ENCODE results near the gene KRTAP2-4. TPM values are rescaled to one million over a fixed set of nuclear protein-coding genes. Genes with fewer than 3 reads are reported as not detected.

Gene KRTAP2-4
- total and polyA plus RNA-seq, 2 donors (not counting 3 experiments of a cell fraction or from before 2014, with no cell fraction given) = not detected

- H3K4me2 ChIP-seq (ENCODE audit: insufficient read depth, low read length) = no peak overlapping the region
- no peak overlapping the region for H3K9ac ChIP-seq (replicated peaks; ENCODE audit: extremely low read depth, insufficient read depth, low read length)
- no peak overlapping the region for H2AFZ ChIP-seq (ENCODE audit: low read depth, low read length)
- FAIRE-seq (no peak), DNase-seq (ENCODE audit: low read depth, low spot score) (no peak)
- CTCF ChIA-PET = interaction anchor here (1.0 kb wide), 1 partner anchor 29 kb away, joined by 4 read pairs; the partner anchor contains the start of gene KRTAP2-1
- no peaks in the 10 kb centered on the region for H4K20me1 ChIP-seq (replicated peaks; ENCODE audit: control insufficient read depth, extremely low read depth, insufficient read depth, low read length)
- intact Hi-C loops (cut with micrococcal nuclease) = no loop called here
- no peaks in the 10 kb centered on the region for H3K79me2 ChIP-seq (ENCODE audit: control insufficient read depth, insufficient read depth, low read length)
- H3K4me1 ChIP-seq (ENCODE audit: control insufficient read depth, extremely low read depth, insufficient read depth, low read length) = no peaks in the 10 kb centered on the region
- BruUV-seq (replicated peaks) = no TSS peak
- no peak overlapping the region for H3K4me3 ChIP-seq (replicated peaks in 1 of 3; ENCODE audit: insufficient read depth in 1 of 3, low read depth in 1 of 3, low read length in 3 of 3)
- no peaks in the 10 kb centered on the region for H3K36me3 ChIP-seq (ENCODE audit: control insufficient read depth in 2 of 2, extremely low read depth in 1 of 2, insufficient read depth in 2 of 2, low read length in 2 of 2)
- TF ChIP-seq MAX (IDR thresholded peaks at IDR 0.05; ENCODE audit: insufficient read depth, insufficient read length) (no peak), JUN (IDR thresholded peaks at IDR 0.05; ENCODE audit: borderline replicate concordance, insufficient read depth, insufficient read length, low read depth) (no peak), EZH2 (IDR thresholded peaks at IDR 0.05; ENCODE audit: borderline replicate concordance, low read depth, low read length, severe bottlenecking) (no peak), GATA2 (IDR thresholded peaks at IDR 0.05; ENCODE audit: insufficient read depth, insufficient read length, low read depth, low read length) (no peak), POLR2AphosphoS5 (IDR thresholded peaks at IDR 0.05; ENCODE audit: insufficient read depth, low read depth, low read length) (no peak), MYC (IDR thresholded peaks at IDR 0.05; ENCODE audit: low read depth, low read length) (no peak)
- no peaks in the 10 kb centered on the region for H3K9me1 ChIP-seq (replicated peaks; ENCODE audit: control insufficient read depth, extremely low read depth, insufficient read depth, low read length)
- H3K9me3 ChIP-seq (replicated peaks; ENCODE audit: control insufficient read depth, insufficient read depth, low read length) = no peaks in the 10 kb centered on the region
- POLR2A ChIA-PET = no interaction called here
- H3K27ac ChIP-seq (ENCODE audit: insufficient read depth, low read depth, low read length) = no peak overlapping the region
- H3K27me3 ChIP-seq (ENCODE audit: control insufficient read depth in 2 of 2, insufficient read depth in 2 of 2, low read length in 2 of 2) = no peaks in the 10 kb centered on the region
- dilution Hi-C loops (cut with MboI; ENCODE audit: extremely low pct_ligation_motif_present, low sequenced_read_pairs) = no loop called here
Measured at GRCh38 chr17:41076788-41077187, 11.1 kb upstream of the KRTAP2-4 start.

- dilution Hi-C loops (cut with MboI; ENCODE audit: extremely low pct_ligation_motif_present, low sequenced_read_pairs) = no loop called here
- BruUV-seq (replicated peaks) = no TSS peak
- DNase-seq (ENCODE audit: low read depth, low spot score) (no peak), FAIRE-seq (no peak)
- no peaks in the 10 kb centered on the region for H3K9me1 ChIP-seq (replicated peaks; ENCODE audit: control insufficient read depth, extremely low read depth, insufficient read depth, low read length)
- H3K27ac ChIP-seq (ENCODE audit: insufficient read depth, low read depth, low read length) = no peak overlapping the region
- H3K4me2 ChIP-seq (ENCODE audit: insufficient read depth, low read length) = no peak overlapping the region
- CTCF ChIA-PET = no interaction called here
- H3K79me2 ChIP-seq (ENCODE audit: control insufficient read depth, insufficient read depth, low read length) = no peaks in the 10 kb centered on the region
- H3K27me3 ChIP-seq (ENCODE audit: control insufficient read depth in 2 of 2, insufficient read depth in 2 of 2, low read length in 2 of 2) = no peaks in the 10 kb centered on the region
- TF ChIP-seq POLR2A (IDR thresholded peaks at IDR 0.05; ENCODE audit: low read depth, low read length) (no peak), POLR2AphosphoS5 (IDR thresholded peaks at IDR 0.05; ENCODE audit: insufficient read depth, low read depth, low read length) (no peak)
- POLR2A ChIA-PET = no interaction called here
- no peaks in the 10 kb centered on the region for H3K36me3 ChIP-seq (ENCODE audit: control insufficient read depth in 2 of 2, extremely low read depth in 1 of 2, insufficient read depth in 2 of 2, low read length in 2 of 2)
- H4K20me1 ChIP-seq (replicated peaks; ENCODE audit: control insufficient read depth, extremely low read depth, insufficient read depth, low read length) = no peaks in the 10 kb centered on the region
- no peaks in the 10 kb centered on the region for H3K9me3 ChIP-seq (replicated peaks; ENCODE audit: control insufficient read depth, insufficient read depth, low read length)
- no peak overlapping the region for H3K9ac ChIP-seq (replicated peaks; ENCODE audit: extremely low read depth, insufficient read depth, low read length)
- H2AFZ ChIP-seq (ENCODE audit: low read depth, low read length) = no peak overlapping the region
- H3K4me3 ChIP-seq (replicated peaks in 1 of 3; ENCODE audit: insufficient read depth in 1 of 3, low read depth in 1 of 3, low read length in 3 of 3) = no peak overlapping the region
- intact Hi-C loops (cut with micrococcal nuclease) = no loop called here
- H3K4me1 ChIP-seq (ENCODE audit: control insufficient read depth, extremely low read depth, insufficient read depth, low read length) = no peaks in the 10 kb centered on the region
Measured at GRCh38 chr17:41073676-41074075, 8.0 kb upstream of the KRTAP2-4 start.
